Activated T-cell treated with anti-CD3 and anti-CD28 coated beads for 48 hours (primary cell): Measurements from ENCODE around the gene SLC3A2.
A peak's percentile ranks its signal among the peaks of the same experiment; 100 is the strongest.

ENCODE experiments used
- DNase-seq: peaks from one replicate; pipeline ENCODE4 v3.0.0-alpha.2; 2020; ENCODE audit warnings: low read depth

The SLC3A2 gene

DNA sequence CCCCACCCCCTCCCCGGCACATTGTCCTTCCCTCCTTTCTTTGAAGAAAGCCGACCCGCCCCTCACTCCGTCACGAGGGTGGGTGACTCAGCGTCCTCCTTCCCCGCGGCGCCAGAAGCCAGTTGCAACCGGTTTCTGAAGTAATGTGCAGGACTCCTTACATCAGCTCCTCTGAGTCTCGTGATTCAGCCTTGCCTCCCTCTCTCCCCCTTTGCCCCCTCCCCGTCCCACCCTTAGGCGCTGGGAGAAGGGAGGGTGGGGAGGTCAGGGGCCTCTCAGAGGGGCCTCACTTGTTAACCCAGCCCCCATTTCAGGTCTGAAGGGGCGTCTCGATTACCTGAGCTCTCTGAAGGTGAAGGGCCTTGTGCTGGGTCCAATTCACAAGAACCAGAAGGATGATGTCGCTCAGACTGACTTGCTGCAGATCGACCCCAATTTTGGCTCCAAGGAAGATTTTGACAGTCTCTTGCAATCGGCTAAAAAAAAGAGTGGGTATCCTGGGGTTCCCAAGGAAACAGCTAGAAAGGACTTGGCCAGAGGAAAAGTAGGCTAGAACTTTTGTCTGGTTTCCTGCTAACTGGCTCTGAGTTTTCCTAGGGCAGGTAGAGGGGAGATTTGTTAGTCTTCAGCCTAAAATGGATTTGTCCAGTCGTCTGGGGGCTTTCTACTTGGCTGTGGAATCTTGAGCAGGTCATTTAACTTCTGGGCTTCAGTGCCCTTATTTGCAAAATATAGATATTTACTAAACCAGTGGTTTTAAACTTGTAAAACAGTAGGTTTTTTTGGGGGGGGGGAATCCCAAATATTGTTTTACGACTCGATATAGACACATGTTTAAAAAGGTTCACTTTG is 1.1 kb downstream of the SLC3A2 start:
- DNase-seq = peak; percentile 91

DNA sequence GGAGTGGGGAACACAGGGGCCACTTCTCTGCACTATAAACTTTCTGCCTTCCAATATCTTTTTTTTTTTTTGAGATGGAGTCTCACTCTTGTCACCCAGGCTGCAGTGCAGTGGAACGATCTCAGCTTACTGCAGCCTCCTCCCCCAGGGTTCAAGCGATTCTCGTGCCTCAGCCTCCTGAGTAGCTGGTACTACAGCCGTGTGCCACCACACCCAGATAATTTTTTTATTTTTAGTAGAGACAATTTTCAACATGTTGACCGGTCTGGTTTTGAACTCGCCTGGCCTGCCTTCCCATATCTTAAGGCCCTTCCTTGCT is 1.7 kb downstream of the SLC3A2 start:
- no peak for DNase-seq

DNA sequence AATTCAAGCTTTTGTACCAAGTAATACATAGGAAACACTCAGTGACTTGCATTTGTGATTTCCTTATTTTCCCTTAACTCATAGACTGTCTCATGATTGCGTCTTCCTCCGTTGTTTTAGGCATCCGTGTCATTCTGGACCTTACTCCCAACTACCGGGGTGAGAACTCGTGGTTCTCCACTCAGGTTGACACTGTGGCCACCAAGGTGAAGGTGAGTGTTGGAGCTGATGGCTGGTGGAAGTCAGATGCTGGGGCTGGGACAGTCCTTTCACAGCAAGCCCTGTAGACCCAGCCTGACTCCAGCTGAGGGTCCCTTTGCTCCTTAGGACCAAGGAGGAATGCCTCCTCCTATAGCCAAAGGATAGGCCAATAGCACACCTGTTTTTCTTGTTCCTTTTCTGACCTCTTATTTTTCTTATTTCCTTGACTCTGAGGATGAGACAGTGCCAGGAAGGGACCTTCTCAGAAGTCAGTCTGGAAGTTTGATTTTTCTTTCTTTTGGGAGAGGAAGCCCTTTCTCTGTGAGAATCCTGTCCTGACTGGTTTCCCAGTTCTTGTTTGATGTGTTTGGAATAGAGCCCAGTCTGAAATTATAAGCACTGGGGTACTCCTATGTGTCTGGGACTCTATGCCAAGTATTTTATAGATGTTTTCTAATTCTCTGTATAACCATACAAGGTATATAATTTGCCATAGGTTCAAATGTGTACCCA is 2.2 kb downstream of the SLC3A2 start:
- DNase-seq = no peak

DNA sequence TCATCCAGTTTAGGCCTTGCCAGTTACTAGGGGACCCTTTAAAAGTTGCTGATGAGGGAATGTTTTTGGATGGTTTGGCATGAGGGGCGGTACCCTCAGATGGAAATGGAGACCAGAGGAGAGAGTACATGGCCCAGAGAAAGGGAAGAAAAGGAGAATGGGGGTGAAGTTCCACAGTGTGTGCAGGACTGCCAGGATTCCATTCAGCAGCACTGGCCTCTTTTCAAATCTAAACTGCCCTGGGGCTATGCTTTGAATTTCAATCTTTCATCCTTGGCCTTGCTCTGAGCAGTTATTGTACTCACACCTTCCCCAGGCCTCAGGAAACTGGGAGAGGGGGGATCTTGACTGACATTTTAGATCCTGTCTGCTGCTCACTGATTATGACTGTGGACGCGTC is 3.0 kb downstream of the SLC3A2 start:
- no peak for DNase-seq

DNA sequence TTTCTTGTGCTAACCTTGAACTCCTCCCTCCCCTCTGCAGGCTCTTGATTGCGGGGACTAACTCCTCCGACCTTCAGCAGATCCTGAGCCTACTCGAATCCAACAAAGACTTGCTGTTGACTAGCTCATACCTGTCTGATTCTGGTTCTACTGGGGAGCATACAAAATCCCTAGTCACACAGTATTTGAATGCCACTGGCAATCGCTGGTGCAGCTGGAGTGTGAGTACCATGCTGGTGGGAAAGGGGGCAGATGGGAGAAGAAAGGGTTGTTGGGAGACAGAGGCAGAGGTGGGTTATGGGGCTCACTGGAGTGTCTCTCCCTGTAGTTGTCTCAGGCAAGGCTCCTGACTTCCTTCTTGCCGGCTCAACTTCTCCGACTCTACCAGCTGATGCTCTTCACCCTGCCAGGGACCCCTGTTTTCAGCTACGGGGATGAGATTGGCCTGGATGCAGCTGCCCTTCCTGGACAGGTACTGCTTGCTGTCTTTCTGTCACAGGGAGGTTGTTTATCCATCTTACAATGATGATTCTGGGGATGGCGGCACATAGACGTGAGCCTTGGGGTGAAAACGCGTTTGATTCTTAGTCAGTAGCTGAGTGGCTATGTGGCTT is 4.5 kb downstream of the SLC3A2 start:
- no peak for DNase-seq

DNA sequence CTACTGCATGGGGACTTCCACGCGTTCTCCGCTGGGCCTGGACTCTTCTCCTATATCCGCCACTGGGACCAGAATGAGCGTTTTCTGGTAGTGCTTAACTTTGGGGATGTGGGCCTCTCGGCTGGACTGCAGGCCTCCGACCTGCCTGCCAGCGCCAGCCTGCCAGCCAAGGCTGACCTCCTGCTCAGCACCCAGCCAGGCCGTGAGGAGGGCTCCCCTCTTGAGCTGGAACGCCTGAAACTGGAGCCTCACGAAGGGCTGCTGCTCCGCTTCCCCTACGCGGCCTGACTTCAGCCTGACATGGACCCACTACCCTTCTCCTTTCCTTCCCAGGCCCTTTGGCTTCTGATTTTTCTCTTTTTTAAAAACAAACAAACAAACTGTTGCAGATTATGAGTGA is 7.7 kb downstream of the SLC3A2 start:
- DNase-seq = no peak

DNA sequence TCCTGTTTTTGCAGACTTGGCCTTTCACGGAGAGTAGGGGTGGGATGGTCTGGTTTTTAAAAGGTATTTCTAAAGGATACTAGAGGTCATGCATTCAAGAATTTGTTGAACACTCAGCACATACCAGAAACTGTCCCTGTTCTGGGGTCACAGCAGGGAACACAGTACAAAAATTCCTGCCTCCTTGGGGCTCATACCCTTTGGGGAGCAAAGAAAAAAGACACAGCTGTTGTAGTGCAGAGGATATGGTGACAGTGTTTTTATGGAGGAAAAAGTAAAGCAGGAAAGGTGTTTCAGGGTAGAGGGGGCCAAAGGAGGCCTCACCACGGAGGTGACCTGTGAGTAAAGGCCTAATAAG is 8.4 kb downstream of the SLC3A2 start:
- DNase-seq = no peak

DNA sequence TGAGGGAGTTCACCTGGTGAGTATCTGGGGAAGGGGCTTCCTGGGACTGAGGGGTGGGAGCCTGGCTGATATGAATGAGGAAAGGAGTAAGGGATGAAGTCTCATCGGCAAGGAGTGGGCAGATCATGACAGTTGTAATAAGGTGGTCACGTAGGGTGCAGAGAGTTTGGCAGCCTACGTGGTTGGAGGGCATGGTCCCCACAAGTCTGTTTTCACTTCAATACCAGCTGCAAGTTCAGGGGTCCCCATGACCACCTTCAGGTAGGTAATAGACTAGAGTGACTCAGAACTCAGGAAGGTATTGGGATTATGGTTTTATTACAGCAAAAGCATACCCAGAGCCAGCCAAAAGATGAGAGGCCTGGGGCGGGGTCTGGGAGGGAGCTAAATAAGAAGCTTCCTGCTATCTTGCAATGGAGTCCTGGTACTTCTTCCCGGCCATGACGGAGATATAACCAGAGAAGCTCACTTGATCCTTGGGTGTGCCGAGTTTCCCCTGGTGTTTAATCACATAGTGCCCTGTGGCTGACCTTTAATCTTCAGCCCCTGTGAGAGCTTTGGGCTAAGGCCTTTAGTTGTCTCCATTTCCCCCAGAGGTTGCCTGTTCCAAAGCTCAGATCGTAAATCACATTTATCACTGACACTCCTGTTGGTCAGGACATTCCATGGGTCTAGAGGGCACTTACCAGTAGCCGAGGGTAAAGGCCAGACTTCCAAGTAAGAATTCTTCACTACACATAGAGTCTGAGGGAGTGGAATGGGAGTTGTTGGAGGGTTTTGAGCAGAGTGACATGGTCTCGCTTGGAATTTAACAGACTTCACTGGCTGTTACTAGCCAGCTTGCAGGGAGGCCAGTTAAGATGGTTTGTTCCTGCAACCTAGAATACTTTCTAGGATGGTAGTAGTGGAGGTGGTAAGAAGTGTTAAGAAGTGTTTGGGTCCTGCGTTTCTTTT is 9.1 kb downstream of the SLC3A2 start:
- DNase-seq = no peak

DNA sequence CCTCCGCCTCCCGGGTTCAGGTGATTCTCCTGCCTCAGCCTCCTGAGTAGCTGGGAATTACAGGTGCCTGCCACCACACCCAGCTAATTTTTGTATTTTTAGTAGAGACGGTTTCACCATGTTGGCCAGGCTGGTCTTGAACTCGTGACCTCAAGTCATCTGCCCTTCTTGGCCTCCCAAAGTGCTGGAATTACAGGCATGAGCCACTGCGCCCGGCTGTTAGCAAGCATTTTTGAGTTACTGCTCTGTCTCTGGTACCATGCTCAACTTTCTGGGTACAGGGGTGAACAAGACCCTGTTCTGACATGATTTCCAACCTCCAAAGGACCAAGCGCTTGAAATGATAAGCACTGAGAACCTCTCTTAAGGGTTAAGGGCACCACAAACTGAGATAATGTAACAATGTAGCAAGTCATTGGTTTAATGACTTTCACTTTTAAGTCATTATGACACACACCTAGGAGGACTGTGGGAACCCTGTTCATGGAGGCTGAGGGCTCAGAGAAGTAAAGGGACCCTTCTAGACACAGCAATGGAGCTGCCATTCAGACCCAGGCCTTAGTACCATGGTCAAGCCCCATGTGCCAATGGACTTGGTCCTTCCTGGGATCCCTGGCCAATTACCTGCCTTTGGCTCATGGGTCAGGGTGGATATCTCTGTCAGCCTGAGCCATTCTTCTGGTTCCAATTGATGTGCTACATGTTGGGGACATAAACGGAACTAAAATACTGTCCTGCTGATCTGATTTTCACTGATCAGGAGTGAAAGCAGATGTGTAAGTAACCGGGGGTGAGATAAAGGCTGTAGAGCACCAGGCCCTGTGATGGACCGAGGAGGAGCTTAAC is 11.6 kb downstream of the SLC3A2 start:
- no peak for DNase-seq

DNA sequence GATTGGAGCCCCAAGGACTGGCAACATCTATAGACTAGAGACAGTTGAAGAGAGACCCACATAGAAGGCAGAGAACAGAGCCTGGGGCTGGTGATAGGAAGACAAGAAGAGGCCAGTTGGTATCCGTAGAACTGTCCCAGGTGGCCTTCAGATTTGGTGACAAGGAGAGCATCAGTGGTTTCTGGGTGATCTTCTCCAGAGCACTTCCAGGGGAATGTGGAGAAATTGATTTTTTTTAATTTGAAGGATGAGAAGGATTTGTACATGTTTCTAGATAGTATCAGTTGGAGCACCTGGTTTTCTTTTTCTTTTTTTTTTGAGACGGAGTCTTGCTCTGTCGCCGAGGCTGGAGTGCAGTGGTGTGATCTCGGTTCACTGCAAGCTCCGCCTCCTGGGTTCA is 14.8 kb downstream of the SLC3A2 start:
- no peak for DNase-seq

DNA sequence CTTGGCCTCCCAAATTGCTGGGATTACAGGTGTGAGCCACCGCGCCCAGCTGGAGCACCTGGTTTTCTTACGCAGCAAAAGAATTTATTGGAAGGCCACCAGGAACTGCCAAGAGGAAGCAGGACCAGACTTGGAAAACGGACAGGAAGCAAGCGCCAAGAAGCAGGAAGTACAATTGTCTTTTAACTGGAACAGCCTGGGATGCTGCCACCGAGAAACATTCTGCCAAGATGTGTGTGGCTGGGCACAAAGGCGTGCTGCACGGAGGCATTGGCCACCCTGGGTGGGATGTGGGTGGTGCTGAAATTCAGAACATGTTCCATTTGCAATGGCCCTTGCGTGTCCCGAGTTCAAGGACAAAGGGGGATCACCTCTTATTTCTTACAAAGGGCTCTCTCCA is 15.4 kb downstream of the SLC3A2 start:
- DNase-seq = no peak

DNA sequence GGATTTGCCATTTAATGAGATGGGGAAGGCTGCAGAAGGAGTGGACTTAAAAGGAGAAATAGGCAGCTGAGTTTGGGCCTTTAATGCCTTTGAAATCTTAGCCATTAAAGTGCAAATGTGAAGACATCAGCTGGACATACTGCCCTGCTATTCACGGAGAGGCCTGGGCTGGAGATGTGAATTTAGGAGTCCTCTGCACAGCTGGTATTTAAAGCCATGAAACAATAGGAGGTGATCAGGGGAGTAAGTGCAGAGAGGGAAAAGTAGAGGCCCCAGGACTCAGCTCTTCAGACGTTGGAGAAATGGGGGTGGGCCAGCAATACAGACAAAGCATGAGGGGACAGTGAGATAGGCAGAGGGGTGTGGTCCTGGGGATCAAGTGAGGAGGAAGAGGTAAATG is 16.6 kb downstream of the SLC3A2 start:
- DNase-seq = no peak

DNA sequence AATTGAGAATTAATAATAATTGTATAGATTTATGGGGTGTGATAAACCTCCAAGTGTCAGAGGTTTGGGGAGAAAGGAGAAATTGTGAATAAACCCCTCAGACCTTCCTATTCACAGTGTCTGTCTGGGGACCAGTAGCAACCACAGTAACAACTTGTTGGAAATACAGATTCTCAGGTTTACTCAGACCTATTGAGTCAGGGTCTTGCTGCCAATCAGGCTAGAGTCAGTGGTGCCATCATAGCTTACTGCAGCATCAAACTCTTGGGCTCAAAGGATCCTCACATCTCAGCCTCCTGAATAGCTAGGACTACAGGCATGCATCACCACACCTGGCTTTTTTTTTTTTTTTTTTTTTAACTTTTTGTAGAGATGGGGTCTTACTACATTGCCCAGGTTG is 17.3 kb downstream of the SLC3A2 start:
- no peak for DNase-seq

DNA sequence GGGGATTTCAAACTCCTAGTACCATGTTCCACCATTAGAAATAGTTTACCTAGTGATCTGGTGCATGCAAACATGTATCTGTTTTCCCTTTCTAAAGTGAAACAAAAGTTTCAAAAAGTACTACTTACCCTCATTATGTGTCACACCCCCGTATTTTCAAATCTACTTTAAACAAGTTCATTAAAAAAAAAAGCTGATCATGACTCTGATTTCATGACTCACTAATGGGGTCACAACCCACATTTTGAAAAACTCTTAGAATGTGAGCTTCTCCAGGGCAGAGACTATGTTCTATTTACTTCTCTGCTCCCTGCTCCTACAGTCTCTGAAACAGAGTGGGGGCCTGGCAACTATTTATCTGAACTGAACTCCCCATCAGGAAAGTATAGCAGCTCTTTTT is 22.2 kb downstream of the SLC3A2 start:
- DNase-seq = no peak

DNA sequence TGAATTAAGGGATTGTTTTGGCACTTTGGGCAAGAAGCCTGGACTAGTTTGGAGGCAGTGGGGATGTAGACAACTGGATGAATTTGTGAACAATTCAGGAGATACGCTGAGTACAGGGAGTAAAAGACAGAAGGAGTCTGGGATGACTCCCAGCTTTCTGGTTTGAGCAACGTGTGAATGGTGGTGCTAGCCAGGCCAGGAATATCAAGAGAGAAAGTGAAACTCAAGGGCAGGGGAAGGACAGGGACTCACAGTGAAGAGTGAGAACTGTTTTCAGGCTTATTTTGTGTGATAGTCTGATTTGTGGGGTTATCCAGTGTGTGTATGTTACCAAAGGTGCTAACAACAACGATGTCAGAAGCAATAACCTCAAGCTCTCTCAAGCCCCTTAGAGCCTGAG is 24.6 kb downstream of the SLC3A2 start:
- DNase-seq = no peak

DNA sequence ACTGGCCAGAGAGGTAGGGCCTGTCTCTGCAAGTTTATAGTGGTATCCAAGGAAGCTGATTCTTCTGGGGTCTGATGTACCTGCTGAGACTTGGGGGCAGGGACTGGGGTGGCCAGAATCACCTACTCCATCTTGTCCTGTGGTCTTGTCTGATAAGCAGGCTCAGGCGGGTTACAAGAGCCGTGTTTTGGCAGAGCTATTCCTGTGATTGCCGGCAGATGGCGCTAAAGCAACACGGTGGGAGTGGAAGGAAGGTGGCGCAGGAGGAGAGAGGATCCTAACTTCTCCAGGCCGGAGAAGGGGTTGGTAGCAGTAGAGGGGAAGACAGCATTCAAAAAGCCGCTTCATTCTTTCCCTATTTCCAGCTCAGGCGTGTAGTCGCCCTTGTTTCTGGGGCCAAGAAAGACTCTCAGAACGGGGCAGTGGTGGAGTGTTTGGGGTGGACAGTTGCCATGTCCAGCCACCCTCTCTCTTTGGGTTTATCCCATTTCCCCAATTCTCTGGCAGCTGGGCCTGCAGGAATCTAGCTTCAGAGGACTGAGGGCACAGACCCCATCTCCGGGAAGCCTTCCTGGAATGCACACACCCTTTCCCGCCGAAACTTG is 25.3 kb downstream of the SLC3A2 start:
- peak; percentile 63 for DNase-seq

DNA sequence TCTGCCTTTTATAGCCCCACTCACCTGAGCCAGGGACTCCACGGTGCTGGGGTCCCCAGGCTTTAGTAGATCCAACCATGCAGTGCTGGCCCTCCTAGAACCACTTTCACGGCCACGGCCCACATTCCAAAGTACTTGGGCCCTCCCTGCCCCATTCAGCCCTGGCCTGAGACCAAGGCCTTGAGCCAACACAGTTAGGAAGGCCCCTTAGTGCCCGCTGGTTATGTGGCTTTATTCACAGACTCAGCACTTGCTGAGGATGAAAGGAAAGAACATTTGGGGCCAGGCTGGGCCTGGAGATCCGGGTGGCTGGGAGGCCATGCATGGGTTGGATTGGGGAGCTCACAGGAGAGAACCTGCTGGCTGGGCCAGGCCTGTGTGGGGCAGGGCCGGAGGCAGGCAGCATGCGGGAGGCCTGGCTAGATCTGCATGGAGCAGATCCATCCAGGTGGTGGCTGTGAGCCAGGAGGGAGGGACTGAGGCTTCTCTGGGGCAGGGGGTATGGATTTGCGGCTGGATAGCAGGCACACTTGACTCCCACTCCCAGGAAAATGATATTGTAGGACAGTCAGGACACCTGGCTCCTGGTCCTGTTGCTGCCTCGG is 27.9 kb downstream of the SLC3A2 start:
- no peak for DNase-seq

DNA sequence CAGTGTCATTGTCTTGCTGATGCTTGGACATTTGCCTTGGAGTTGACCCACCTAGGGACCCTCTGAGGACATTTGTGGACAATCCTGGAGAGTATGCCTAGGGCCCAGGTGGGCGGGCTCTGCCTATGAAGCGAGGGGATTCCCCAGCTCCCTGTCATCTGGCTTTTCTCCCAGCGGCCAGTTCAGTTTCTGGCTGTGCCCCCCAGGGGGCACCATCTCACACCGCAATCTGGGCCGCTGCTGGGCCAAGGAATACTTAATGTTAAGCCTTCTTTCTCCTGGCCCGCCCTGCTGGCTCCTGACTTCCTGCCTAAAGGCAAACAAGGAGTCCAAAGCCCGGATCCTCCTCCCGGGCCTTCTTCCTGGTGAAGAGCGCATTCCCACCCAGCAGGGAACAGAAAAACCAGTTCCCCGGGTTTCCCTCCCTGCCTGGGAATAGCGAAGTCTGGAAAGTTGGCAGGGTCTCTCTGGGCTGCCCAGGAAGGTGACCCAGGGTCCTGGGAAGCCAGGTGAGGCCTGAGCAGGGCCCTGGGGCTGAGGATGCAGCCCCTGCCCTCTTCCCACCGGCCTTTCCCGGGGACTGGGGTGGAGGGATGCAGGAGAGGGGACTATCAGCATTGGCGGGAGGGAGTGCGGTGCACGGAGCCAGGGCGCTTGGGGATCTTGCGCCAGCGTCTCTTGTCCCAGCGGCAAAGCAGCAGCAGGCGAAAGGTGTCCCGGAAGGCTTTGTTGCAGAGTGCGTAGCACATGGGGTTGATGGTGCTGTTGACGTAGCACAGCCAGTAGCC is 28.6 kb downstream of the SLC3A2 start:
- DNase-seq = no peak

DNA sequence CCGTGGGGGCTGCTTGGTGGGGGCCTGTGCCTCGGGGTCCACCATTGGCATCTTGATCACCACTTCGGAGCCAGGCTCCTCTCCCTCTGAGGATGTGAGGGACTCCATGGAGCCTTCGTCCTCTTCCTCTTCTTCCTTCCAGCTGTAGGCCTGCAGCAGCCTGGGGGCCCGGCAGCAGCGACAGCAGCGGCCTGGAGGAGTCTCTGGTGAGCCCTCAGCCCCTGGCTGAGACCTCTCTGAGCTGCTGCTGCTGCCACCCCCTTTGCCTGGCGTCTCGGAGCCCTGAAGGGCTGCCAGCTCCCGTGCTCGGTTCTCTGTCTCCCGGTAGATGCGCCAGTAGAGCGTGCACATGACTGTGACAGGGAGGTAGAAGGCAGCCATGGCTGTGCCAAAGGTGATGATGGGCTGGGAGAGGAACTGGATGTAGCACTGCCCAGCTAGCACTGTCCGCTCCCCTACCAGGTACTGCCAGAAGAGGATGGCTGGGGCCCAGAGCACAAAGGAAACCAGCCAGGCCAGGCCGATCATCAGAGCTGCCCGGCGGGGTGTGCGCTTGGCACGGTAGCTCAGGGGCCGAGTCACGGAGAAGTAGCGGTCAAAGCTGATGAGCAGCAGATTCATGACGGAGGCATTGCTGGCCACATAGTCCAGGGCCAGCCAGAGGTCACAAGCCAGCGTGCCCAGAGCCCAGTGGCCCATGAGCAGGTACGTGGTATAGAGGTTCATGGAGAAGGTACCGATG is 29.6 kb downstream of the SLC3A2 start:
- DNase-seq = no peak
